K562 (cell line): Measurements from ENCODE around the gene IL20RB. TPM values are rescaled to one million over a fixed set of nuclear protein-coding genes. Genes with fewer than 3 reads are reported as not detected.

Source experiments
- NR4A1 ChIP-seq, 2 experiments: fragments of 250-450 bp in 1 of 2; fragments of 450-650 bp in 1 of 2; sonication (Bioruptor Pico) in 1 of 2; IDR thresholded peaks; 2 replicates each; pipeline versions ENCODE4 v1.4.0 to v1.6.1; 2016 to 2020; ENCODE audit warnings: mild to moderate bottlenecking in 2 of 2, missing compliant biosample characterization in 1 of 2, missing genetic modification characterization in 1 of 2, moderate library complexity in 1 of 2
- POLR2A ChIP-seq: fragments of 450-650 bp; conservative IDR thresholded peaks from 2 replicates; pipeline ENCODE4 v1.6.1; 2016
- REST ChIP-seq, 2 experiments: fragments of 450-650 bp; formaldehyde crosslinking in 1 of 2; IDR thresholded peaks; 2 replicates each; pipeline versions ENCODE4 v1.4.0 to v1.6.1; 2014 to 2020; ENCODE audit warnings: mild to moderate bottlenecking in 2 of 2, borderline replicate concordance in 1 of 2, low read depth in 1 of 2
- SMAD1 ChIP-seq: fragments of 150-350 bp; IDR thresholded peaks from 2 replicates; pipeline ENCODE4 v1.6.1; 2014; ENCODE audit warnings: low read length, low read depth; ENCODE audit not compliant: partially characterized antibody
- ZNF184 ChIP-seq: sonication (generic); formaldehyde crosslinking; IDR thresholded peaks from 2 replicates; pipeline ENCODE4 v1.5.0; 2020; ENCODE audit warnings: missing genetic modification reagents
- ZSCAN29 ChIP-seq: fragments of 450-650 bp; IDR thresholded peaks from 2 replicates; pipeline ENCODE4 v1.6.1; 2017
- polyA plus RNA-seq, 8 experiments: library from polyadenylated mRNA; depleted of rRNA in 4 of 8; stranded (reverse) in 5 of 8; unstranded in 3 of 8; fragments of >200 nt; fragmentation: Nextera tagmentation in 2 of 8; fragmentation: Illumina TruSeq in 1 of 8; extraction: Ambion mirVana in 2 of 8; extraction: Trizol in 1 of 8; gene quantifications; 2 replicates each; pipeline versions ENCODE4 v1.2.1 to v1.2.3, GENCODE V29; 2011 to 2014; ENCODE audit warnings: inconsistent platforms in 1 of 8, missing spikeins in 1 of 8
- total RNA-seq, 7 experiments: library from RNA; depleted of rRNA in 6 of 7; stranded (reverse); fragments of >200 nt in 6 of 7; fragmentation: Illumina TruSeq in 2 of 7; extraction: Trizol in 2 of 7; gene quantifications; 2 replicates each; pipeline versions ENCODE4 v1.2.1 to v1.2.3, GENCODE V29; 2011 to 2021; ENCODE audit warnings: low replicate concordance in 1 of 7
- TF ChIP-seq, protein P1 (sequence below): fragments of 450-650 bp; IDR thresholded peaks from 2 replicates; pipeline ENCODE4 v1.6.1; 2016; ENCODE audit warnings: low read depth
- TF ChIP-seq, protein P2 (sequence below): fragments of 250-450 bp; sonication (Bioruptor Pico); IDR thresholded peaks from 2 replicates; pipeline ENCODE4 v1.5.0; 2022; ENCODE audit warnings: mild to moderate bottlenecking

Gene IL20RB
- total and polyA plus RNA-seq, 9 of the 15 experiments (the other 6 are each of a cell fraction or from before 2014, with no cell fraction given), result 0.77 to 9.9 (median 6.1) TPM

- TF ChIP-seq, protein P1, sequence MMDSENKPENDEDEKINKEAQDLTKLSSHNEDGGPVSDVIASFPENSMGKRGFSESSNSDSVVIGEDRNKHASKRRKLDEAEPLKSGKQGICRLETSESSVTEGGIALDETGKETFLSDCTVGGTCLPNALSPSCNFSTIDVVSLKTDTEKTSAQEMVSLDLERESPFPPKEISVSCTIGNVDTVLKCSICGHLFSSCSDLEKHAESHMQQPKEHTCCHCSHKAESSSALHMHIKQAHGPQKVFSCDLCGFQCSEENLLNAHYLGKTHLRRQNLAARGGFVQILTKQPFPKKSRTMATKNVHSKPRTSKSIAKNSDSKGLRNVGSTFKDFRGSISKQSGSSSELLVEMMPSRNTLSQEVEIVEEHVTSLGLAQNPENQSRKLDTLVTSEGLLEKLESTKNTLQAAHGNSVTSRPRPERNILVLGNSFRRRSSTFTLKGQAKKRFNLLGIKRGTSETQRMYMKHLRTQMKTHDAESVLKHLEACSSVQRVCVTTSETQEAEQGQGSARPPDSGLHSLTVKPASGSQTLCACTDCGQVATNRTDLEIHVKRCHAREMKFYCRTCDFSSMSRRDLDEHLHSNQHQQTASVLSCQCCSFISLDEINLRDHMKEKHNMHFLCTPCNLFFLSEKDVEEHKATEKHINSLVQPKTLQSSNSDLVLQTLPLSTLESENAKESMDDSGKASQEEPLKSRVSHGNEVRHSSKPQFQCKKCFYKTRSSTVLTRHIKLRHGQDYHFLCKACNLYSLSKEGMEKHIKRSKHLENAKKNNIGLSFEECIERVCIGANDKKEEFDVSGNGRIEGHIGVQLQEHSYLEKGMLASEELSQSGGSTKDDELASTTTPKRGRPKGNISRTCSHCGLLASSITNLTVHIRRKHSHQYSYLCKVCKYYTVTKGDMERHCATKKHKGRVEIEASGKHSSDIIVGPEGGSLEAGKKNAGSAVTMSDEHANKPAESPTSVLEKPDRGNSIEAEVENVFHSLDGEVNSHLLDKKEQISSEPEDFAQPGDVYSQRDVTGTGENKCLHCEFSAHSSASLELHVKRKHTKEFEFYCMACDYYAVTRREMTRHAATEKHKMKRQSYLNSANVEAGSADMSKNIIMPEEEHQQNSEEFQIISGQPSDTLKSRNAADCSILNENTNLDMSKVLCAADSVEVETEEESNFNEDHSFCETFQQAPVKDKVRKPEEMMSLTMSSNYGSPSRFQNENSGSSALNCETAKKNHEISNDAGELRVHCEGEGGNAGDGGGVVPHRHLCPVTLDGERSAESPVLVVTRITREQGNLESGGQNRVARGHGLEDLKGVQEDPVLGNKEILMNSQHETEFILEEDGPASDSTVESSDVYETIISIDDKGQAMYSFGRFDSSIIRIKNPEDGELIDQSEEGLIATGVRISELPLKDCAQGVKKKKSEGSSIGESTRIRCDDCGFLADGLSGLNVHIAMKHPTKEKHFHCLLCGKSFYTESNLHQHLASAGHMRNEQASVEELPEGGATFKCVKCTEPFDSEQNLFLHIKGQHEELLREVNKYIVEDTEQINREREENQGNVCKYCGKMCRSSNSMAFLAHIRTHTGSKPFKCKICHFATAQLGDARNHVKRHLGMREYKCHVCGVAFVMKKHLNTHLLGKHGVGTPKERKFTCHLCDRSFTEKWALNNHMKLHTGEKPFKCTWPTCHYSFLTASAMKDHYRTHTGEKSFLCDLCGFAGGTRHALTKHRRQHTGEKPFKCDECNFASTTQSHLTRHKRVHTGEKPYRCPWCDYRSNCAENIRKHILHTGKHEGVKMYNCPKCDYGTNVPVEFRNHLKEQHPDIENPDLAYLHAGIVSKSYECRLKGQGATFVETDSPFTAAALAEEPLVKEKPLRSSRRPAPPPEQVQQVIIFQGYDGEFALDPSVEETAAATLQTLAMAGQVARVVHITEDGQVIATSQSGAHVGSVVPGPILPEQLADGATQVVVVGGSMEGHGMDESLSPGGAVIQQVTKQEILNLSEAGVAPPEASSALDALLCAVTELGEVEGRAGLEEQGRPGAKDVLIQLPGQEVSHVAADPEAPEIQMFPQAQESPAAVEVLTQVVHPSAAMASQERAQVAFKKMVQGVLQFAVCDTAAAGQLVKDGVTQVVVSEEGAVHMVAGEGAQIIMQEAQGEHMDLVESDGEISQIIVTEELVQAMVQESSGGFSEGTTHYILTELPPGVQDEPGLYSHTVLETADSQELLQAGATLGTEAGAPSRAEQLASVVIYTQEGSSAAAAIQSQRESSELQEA, result no peak
- TF ChIP-seq REST (IDR thresholded peaks at IDR 0.05; ENCODE audit: borderline replicate concordance) (peak; percentile 84), REST (CRISPR knock-in tag; IDR thresholded peaks at IDR 0.05; ENCODE audit: low read depth) (no peak), ZNF184 (CRISPR knock-in tag) (no peak), ZSCAN29 (no peak), SMAD1 (no peak), POLR2A (peak; percentile 46; the same call in 1 of the 2 replicates), NR4A1 (CRISPR knock-in tag; IDR thresholded peaks at IDR 0.05) (no peak), NR4A1 (tag; IDR thresholded peaks at IDR 0.05) (no peak)
- TF ChIP-seq, protein P2, sequence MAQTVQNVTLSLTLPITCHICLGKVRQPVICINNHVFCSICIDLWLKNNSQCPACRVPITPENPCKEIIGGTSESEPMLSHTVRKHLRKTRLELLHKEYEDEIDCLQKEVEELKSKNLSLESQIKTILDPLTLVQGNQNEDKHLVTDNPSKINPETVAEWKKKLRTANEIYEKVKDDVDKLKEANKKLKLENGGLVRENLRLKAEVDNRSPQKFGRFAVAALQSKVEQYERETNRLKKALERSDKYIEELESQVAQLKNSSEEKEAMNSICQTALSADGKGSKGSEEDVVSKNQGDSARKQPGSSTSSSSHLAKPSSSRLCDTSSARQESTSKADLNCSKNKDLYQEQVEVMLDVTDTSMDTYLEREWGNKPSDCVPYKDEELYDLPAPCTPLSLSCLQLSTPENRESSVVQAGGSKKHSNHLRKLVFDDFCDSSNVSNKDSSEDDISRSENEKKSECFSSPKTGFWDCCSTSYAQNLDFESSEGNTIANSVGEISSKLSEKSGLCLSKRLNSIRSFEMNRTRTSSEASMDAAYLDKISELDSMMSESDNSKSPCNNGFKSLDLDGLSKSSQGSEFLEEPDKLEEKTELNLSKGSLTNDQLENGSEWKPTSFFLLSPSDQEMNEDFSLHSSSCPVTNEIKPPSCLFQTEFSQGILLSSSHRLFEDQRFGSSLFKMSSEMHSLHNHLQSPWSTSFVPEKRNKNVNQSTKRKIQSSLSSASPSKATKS (CRISPR knock-in tag), result no peak
These were observed 56.3 kb downstream of the IL20RB start (continued) for GRCh38 chr3:137013951-137014688.
